Ramos (cell line): ENCODE measurements around the gene TLL1.

Experiments
- in situ Hi-C: fragments of 300-500 bp; cut with MboI; formaldehyde crosslinking; loops from one replicate; pipeline ENCODE4 v1.14.3; 2022; ENCODE audit warnings: low sequenced_read_pairs; ENCODE audit not compliant: unreplicated experiment

TLL1 gene

GRCh38 chr4:165872461-165873297 lies at the start of gene TLL1:
Gene TLL1 (plus strand): TSS chr4:165873237. CDS start chr4:165873905, 668 bp downstream.
- in situ Hi-C loops, result loop anchor here (25.0 kb wide), 1 partner anchor 215 kb away; no protein-coding TSS in a partner anchor

GRCh38 chr4:165826166-165826565 lies 46.9 kb upstream of the TLL1 start:
- in situ Hi-C loops, result no loop called here

- in situ Hi-C loops, result no loop called here
Measured at GRCh38 chr4:165827018-165827417, 46.0 kb upstream of the TLL1 start.

- in situ Hi-C loops, result no loop called here
Measured at GRCh38 chr4:165828928-165829327, 44.1 kb upstream of the TLL1 start.

- in situ Hi-C loops, result no loop called here
Measured at GRCh38 chr4:165834116-165834515, 38.9 kb upstream of the TLL1 start.

- in situ Hi-C loops, result no loop called here
Measured at GRCh38 chr4:165838575-165838974, 34.5 kb upstream of the TLL1 start.

- in situ Hi-C loops, result no loop called here
Measured at GRCh38 chr4:165839615-165840333, 33.3 kb upstream of the TLL1 start.

GRCh38 chr4:165842684-165843083 lies 30.4 kb upstream of the TLL1 start:
- in situ Hi-C loops, result no loop called here

- in situ Hi-C loops, result no loop called here
Measured at GRCh38 chr4:165844161-165844560, 28.9 kb upstream of the TLL1 start.

GRCh38 chr4:165851256-165851655 lies 21.8 kb upstream of the TLL1 start:
- in situ Hi-C loops, result loop anchor here (25.0 kb wide), 1 partner anchor 236 kb away; no protein-coding TSS in a partner anchor

GRCh38 chr4:165855191-165855590 lies 17.8 kb upstream of the TLL1 start:
- in situ Hi-C loops, result loop anchor here (25.0 kb wide), 1 partner anchor 232 kb away; no protein-coding TSS in a partner anchor

GRCh38 chr4:165861363-165861762 lies 11.7 kb upstream of the TLL1 start:
- in situ Hi-C loops, result loop anchor here (25.0 kb wide), 1 partner anchor 226 kb away; no protein-coding TSS in a partner anchor

- in situ Hi-C loops, result loop anchor here (25.0 kb wide), 1 partner anchor 223 kb away; no protein-coding TSS in a partner anchor
Measured at GRCh38 chr4:165864271-165864670, 8.8 kb upstream of the TLL1 start.

GRCh38 chr4:165866019-165866650 lies 6.9 kb upstream of the TLL1 start:
- in situ Hi-C loops, result loop anchor here (25.0 kb wide), 1 partner anchor 221 kb away; no protein-coding TSS in a partner anchor

- in situ Hi-C loops, result loop anchor here (25.0 kb wide), 1 partner anchor 219 kb away; no protein-coding TSS in a partner anchor
Measured at GRCh38 chr4:165867961-165868360, 5.1 kb upstream of the TLL1 start.

- in situ Hi-C loops, result loop anchor here (25.0 kb wide), 1 partner anchor 214 kb away; no protein-coding TSS in a partner anchor
Measured at GRCh38 chr4:165873298-165874071, 448 bp downstream of the TLL1 start.

- in situ Hi-C loops, result loop anchor here (25.0 kb wide), 1 partner anchor 213 kb away; no protein-coding TSS in a partner anchor
Measured at GRCh38 chr4:165874072-165874790, 1.2 kb downstream of the TLL1 start.

GRCh38 chr4:165874791-165875371 lies 1.8 kb downstream of the TLL1 start:
- in situ Hi-C loops, result loop anchor here (25.0 kb wide), 1 partner anchor 212 kb away; no protein-coding TSS in a partner anchor
